GM18519 (cell line): Measurements from ENCODE around the gene ORC2.

Source experiments
- ATAC-seq: cut with Tn5 transposase; IDR thresholded peaks from one replicate; pipeline ENCODE4 v1.9.1; 2021; ENCODE audit warnings: mild to moderate bottlenecking, moderate library complexity; ENCODE audit not compliant: unreplicated experiment, low FRiP score

The ORC2 gene

GRCh38 chr2:200862532-200863000 lies 100.9 kb downstream of the ORC2 start:
- no peak for ATAC-seq

- no peak for ATAC-seq
Observed at GRCh38 chr2:200861617-200862155, 101.8 kb downstream of the ORC2 start.

GRCh38 chr2:200860092-200860795 lies 103.2 kb downstream of the ORC2 start:
- no peak for ATAC-seq
